ENCODE results near the gene C17orf107.

DNA sequence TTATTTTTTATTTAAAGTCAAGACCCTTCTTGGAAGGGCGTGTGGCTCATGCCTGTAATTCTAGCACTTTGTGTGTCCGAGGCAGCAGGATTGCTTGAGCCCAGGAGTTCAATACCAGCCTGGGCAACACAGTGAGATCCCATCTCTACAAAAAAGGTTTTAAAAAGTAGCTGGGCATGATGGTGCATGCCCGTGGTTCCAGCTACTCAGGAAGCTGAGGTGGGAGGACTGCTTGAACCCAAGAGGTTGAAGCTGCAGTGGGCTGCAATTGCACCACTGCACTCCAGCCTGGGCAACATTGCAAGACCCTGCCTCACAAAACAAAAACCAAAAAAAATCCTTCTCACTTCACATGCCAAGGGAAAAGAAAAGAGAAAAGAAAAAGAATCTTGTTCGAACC is 36.6 kb upstream of the C17orf107 start:
- TF ChIP-seq RFX5 (IDR thresholded peaks at IDR 0.05; ENCODE audit: low read length) (no peak), TAF1 (IDR thresholded peaks at IDR 0.05; ENCODE audit: borderline replicate concordance, low read depth, low read length) (no peak), TEAD4 (IDR thresholded peaks at IDR 0.05; ENCODE audit: borderline replicate concordance, insufficient read depth) (no peak), YY1 (IDR thresholded peaks at IDR 0.05; ENCODE audit: low read depth) (no peak), TCF12 (IDR thresholded peaks at IDR 0.05) (no peak), POLR2AphosphoS5 (IDR thresholded peaks at IDR 0.05; ENCODE audit: low read depth, low read length) (no peak), GABPA (IDR thresholded peaks at IDR 0.05; ENCODE audit: low read depth) (no peak), JUND (IDR thresholded peaks at IDR 0.05) (no peak), NFIC (IDR thresholded peaks at IDR 0.05; ENCODE audit: borderline replicate concordance) (no peak), NRF1 (IDR thresholded peaks at IDR 0.05; ENCODE audit: low read depth, low read length) (no peak)
- TF ChIP-seq, protein P1, sequence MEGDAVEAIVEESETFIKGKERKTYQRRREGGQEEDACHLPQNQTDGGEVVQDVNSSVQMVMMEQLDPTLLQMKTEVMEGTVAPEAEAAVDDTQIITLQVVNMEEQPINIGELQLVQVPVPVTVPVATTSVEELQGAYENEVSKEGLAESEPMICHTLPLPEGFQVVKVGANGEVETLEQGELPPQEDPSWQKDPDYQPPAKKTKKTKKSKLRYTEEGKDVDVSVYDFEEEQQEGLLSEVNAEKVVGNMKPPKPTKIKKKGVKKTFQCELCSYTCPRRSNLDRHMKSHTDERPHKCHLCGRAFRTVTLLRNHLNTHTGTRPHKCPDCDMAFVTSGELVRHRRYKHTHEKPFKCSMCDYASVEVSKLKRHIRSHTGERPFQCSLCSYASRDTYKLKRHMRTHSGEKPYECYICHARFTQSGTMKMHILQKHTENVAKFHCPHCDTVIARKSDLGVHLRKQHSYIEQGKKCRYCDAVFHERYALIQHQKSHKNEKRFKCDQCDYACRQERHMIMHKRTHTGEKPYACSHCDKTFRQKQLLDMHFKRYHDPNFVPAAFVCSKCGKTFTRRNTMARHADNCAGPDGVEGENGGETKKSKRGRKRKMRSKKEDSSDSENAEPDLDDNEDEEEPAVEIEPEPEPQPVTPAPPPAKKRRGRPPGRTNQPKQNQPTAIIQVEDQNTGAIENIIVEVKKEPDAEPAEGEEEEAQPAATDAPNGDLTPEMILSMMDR (IDR thresholded peaks at IDR 0.05) = no peak
- TF ChIP-seq, protein P2, sequence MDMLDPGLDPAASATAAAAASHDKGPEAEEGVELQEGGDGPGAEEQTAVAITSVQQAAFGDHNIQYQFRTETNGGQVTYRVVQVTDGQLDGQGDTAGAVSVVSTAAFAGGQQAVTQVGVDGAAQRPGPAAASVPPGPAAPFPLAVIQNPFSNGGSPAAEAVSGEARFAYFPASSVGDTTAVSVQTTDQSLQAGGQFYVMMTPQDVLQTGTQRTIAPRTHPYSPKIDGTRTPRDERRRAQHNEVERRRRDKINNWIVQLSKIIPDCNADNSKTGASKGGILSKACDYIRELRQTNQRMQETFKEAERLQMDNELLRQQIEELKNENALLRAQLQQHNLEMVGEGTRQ (IDR thresholded peaks at IDR 0.05; ENCODE audit: borderline replicate concordance, low read depth, low read length) = no peak
- TF ChIP-seq, protein P3, sequence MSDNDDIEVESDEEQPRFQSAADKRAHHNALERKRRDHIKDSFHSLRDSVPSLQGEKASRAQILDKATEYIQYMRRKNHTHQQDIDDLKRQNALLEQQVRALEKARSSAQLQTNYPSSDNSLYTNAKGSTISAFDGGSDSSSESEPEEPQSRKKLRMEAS (IDR thresholded peaks at IDR 0.05; ENCODE audit: low read depth) = no peak
